Osteoblast (primary cell): Measurements from ENCODE around the gene PRDM5. TPM values are rescaled to one million over a fixed set of nuclear protein-coding genes. Genes with fewer than 3 reads are reported as not detected.

ENCODE experiments used
- DNase-seq: peaks from one replicate; pipeline ENCODE4 v3.0.0; 2011; ENCODE audit warnings: low spot score, mixed read lengths; ENCODE audit not compliant: insufficient read length; ENCODE audit errors: missing footprints
- H2AFZ ChIP-seq: 2 replicates; pipeline ENCODE4 v1.6.0; 2011; ENCODE audit warnings: mild to moderate bottlenecking, low read length
- H3K27ac ChIP-seq: 2 replicates; pipeline ENCODE4 v1.5.1; 2011; ENCODE audit warnings: mild to moderate bottlenecking, low read depth, low read length, moderate library complexity
- H3K27me3 ChIP-seq: 2 replicates; pipeline ENCODE4 v1.6.0; 2012; ENCODE audit warnings: mild to moderate bottlenecking, control low read depth, inconsistent platforms, low read length, moderate library complexity; ENCODE audit not compliant: insufficient read depth
- H3K36me3 ChIP-seq: 2 replicates; pipeline ENCODE4 v1.5.1; 2011; ENCODE audit warnings: mild to moderate bottlenecking, low read length, control low read depth, moderate library complexity; ENCODE audit not compliant: insufficient read depth
- H3K4me1 ChIP-seq: 2 replicates; pipeline ENCODE4 v1.5.1; 2011; ENCODE audit warnings: mild to moderate bottlenecking, low read length, control low read depth, moderate library complexity; ENCODE audit not compliant: insufficient read depth
- H3K4me2 ChIP-seq: 2 replicates; pipeline ENCODE4 v1.6.0; 2011; ENCODE audit warnings: mild to moderate bottlenecking, low read length; ENCODE audit not compliant: insufficient read depth
- H3K4me3 ChIP-seq: fragments of 200-600 bp; sonication (generic); 3 replicates; pipeline ENCODE4 v1.5.1; 2012; ENCODE audit warnings: mild to moderate bottlenecking, low read length, inconsistent platforms; ENCODE audit not compliant: insufficient read depth
- H3K79me2 ChIP-seq: 2 replicates; pipeline ENCODE4 v1.6.0; 2012; ENCODE audit warnings: mild to moderate bottlenecking, low read length, control low read depth, inconsistent platforms; ENCODE audit not compliant: insufficient read depth
- H3K9me3 ChIP-seq: 2 replicates; pipeline ENCODE4 v1.5.1; 2011; ENCODE audit warnings: low read depth, low read length, control low read depth
- H4K20me1 ChIP-seq: 2 replicates; pipeline ENCODE4 v1.6.0; 2012; ENCODE audit warnings: mild to moderate bottlenecking, low read length, control low read depth; ENCODE audit not compliant: insufficient read depth
- CTCF ChIP-seq: IDR thresholded peaks from 2 replicates; pipeline ENCODE4 v1.5.1; 2011; ENCODE audit warnings: mild to moderate bottlenecking, low read depth, low read length, moderate library complexity; ENCODE audit errors: extremely low read depth
- total RNA-seq: library from RNA; depleted of rRNA; stranded (reverse); fragments of >200 nt; gene quantifications from 2 replicates; pipeline ENCODE4 v1.2.3, GENCODE V29; 2012

The PRDM5 gene
- total RNA-seq, 1 donor = 39.4 TPM

DNA sequence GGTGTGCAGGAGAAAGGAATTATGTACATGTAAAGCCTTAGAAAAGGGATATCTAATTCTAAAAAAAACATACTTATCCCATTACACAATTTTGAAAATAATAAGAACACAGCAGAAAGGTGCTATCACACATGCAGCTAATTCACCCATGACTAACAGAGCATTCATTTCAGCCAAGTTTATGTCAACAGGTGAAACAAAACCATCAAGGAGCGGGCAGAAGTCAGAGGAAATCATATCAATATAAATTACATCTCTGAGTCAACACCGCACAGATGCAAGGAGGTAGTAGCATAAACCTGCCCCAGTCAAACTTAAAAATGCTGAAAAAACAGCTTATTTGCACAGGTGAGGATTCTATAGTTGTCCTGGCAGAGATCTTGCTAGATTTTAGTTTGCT is 197.9 kb downstream of the PRDM5 start:
- Histone ChIP-seq H3K79me2 (no peaks in the 10 kb centered on the region), H3K4me1 (no peaks in the 10 kb centered on the region), H3K27ac (no peak overlapping the region), H4K20me1 (no peaks in the 10 kb centered on the region), H3K4me3 (no peak overlapping the region), H3K4me2 (no peak overlapping the region), H2AFZ (no peak overlapping the region), H3K9me3 (no peaks in the 10 kb centered on the region), H3K36me3 (no peaks in the 10 kb centered on the region), H3K27me3 (no peaks in the 10 kb centered on the region)
- peak; percentile 17 for DNase-seq
- TF ChIP-seq CTCF = no peak

GRCh38 chr4:120723986-120724385 is 198.5 kb downstream of the PRDM5 start:
- Histone ChIP-seq H3K36me3 (no peaks in the 10 kb centered on the region), H3K79me2 (no peaks in the 10 kb centered on the region), H2AFZ (no peak overlapping the region), H3K27ac (no peak overlapping the region), H3K4me3 (no peak overlapping the region), H3K9me3 (no peaks in the 10 kb centered on the region), H3K4me1 (no peaks in the 10 kb centered on the region), H3K27me3 (no peaks in the 10 kb centered on the region), H3K4me2 (no peak overlapping the region), H4K20me1 (no peaks in the 10 kb centered on the region)
- TF ChIP-seq CTCF = no peak
- no peak for DNase-seq

DNA sequence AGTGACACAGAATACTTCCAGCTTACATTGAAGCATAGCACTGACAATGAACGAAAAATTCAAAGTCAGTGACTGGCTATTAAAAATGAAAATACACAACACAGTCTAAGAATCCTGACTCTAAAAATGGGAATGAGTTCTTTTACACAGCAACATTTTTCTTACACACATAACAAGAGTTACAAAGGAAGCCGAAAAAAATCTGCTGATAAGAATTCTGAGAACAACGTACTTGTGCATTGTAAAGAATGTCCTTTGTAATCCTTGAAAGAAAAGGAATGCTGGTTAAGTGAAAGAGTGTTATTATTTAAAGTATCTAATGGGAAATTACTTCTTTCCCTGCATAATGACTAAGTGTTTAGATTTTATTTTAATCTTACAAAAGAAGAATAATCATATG is 199.4 kb downstream of the PRDM5 start:
- DNase-seq = no peak
- TF ChIP-seq CTCF = no peak

DNA sequence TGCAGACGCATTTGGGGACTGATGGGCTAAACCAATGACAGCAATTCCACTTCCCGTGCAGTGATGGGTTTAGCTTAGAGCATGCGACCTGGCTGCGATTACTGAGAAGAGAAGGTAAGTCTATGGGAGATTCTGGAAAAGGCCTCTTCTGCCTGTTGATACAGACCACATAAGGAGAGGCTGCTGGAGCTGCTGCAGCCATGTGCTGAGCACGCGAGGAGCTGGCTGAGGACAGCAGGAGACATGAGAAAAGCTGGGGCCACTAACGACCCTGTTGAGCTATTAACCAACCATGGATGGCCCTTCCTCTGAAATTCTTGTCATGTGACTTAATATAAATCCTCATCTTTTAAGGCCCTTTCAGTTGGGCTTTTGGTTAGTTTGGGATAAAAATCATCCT is 199.9 kb downstream of the PRDM5 start:
- Histone ChIP-seq H3K4me2 (no peak overlapping the region), H3K27ac (no peak overlapping the region), H3K4me1 (no peaks in the 10 kb centered on the region), H3K79me2 (no peaks in the 10 kb centered on the region), H4K20me1 (no peaks in the 10 kb centered on the region), H2AFZ (no peak overlapping the region), H3K27me3 (no peaks in the 10 kb centered on the region), H3K36me3 (no peaks in the 10 kb centered on the region), H3K9me3 (no peaks in the 10 kb centered on the region), H3K4me3 (no peak overlapping the region)
- DNase-seq = no peak
- TF ChIP-seq CTCF = no peak

More for the DNA sequence above, 199.4 kb downstream of the PRDM5 start:
- Histone ChIP-seq H3K4me1 (no peaks in the 10 kb centered on the region), H3K4me2 (no peak overlapping the region), H3K4me3 (no peak overlapping the region), H3K27ac (no peak overlapping the region), H3K36me3 (no peaks in the 10 kb centered on the region), H3K79me2 (no peaks in the 10 kb centered on the region), H2AFZ (no peak overlapping the region), H4K20me1 (no peaks in the 10 kb centered on the region), H3K9me3 (no peaks in the 10 kb centered on the region), H3K27me3 (no peaks in the 10 kb centered on the region)
